SU-DHL-6 (cell line): ENCODE data around the gene ERICH2.

Experiments
- H2AFZ ChIP-seq: fragments of 200-600 bp; sonication (generic); 2 replicates; pipeline ENCODE4 v1.6.1; 2014; ENCODE audit warnings: low read depth, mild to moderate bottlenecking, moderate library complexity, mixed read lengths, antibody characterized with exemption, low read length; ENCODE audit not compliant: severe bottlenecking
- H3F3A ChIP-seq: fragments of 200-600 bp; shearing (Covaris generic); 2 replicates; pipeline ENCODE4 v1.6.0; 2016; ENCODE audit warnings: antibody characterized with exemption, mild to moderate bottlenecking; ENCODE audit not compliant: insufficient read depth
- H3K27ac ChIP-seq: fragments of 200-600 bp; sonication (generic); 2 replicates; pipeline ENCODE4 v1.5.1; 2016; ENCODE audit warnings: low read depth, mild to moderate bottlenecking, low read length, moderate library complexity, mixed read lengths
- H3K27me3 ChIP-seq: fragments of 200-600 bp; sonication (generic), shearing (Covaris generic); 2 replicates; pipeline ENCODE4 v1.6.0; 2014; ENCODE audit warnings: mild to moderate bottlenecking, low read length
- H3K36me3 ChIP-seq: fragments of 200-600 bp; sonication (generic); 2 replicates; pipeline ENCODE4 v1.6.1; 2014; ENCODE audit warnings: mild to moderate bottlenecking, low read length, mixed read lengths
- H3K4me2 ChIP-seq: fragments of 300-600, 200-600 bp; shearing (Covaris generic), sonication (generic); 2 replicates; pipeline ENCODE4 v1.6.0; 2014; ENCODE audit warnings: low read length, low read depth, mild to moderate bottlenecking; ENCODE audit not compliant: poor library complexity, severe bottlenecking
- H3K4me3 ChIP-seq: fragments of 200-600 bp; sonication (generic); 2 replicates; pipeline ENCODE4 v1.5.1; 2014; ENCODE audit warnings: antibody characterized with exemption, low read length, mild to moderate bottlenecking, mixed read lengths; ENCODE audit not compliant: insufficient read depth, poor library complexity, severe bottlenecking
- H3K79me2 ChIP-seq: fragments of 200-600 bp; sonication (generic); 2 replicates; pipeline ENCODE4 v1.6.1; 2014; ENCODE audit warnings: mild to moderate bottlenecking, low read length, moderate library complexity; ENCODE audit not compliant: insufficient read depth
- H3K9ac ChIP-seq: fragments of 200-600 bp; sonication (generic); 2 replicates; pipeline ENCODE4 v1.7.0; 2014; ENCODE audit warnings: mild to moderate bottlenecking, low read length
- H3K9me2 ChIP-seq: fragments of 200-600 bp; sonication (generic); replicated peaks from 2 replicates; pipeline ENCODE4 v1.6.1; 2014; ENCODE audit warnings: low read length; ENCODE audit not compliant: insufficient read depth
- H3K9me3 ChIP-seq: fragments of 200-600 bp; sonication (generic); 2 replicates; pipeline ENCODE4 v1.6.1; 2014; ENCODE audit warnings: low read length, mixed read lengths; ENCODE audit not compliant: insufficient read depth
- H4K20me1 ChIP-seq: fragments of 200-600 bp; sonication (generic); 2 replicates; pipeline ENCODE4 v1.6.1; 2014; ENCODE audit warnings: low read depth, mild to moderate bottlenecking, antibody characterized with exemption, low read length, moderate library complexity, mixed read lengths
- CTCF ChIP-seq: fragments of 200-600 bp; sonication (generic); IDR thresholded peaks from one replicate; pipeline ENCODE4 v1.5.1; 2017; ENCODE audit warnings: antibody characterized with exemption, mild to moderate bottlenecking, low read length, moderate library complexity; ENCODE audit not compliant: insufficient read depth, poor library complexity, severe bottlenecking
- EZH2phosphoT487 ChIP-seq: fragments of 200-600 bp; sonication (generic), shearing (Covaris generic); conservative IDR thresholded peaks from 2 replicates; pipeline ENCODE4 v1.6.1; 2018; ENCODE audit warnings: mild to moderate bottlenecking, antibody characterized with exemption, low read length, moderate library complexity, mixed read lengths

The ERICH2 gene

GRCh38 chr2:170774074-170774473 lies 3.9 kb downstream of the ERICH2 start:
- Histone ChIP-seq H4K20me1 (no peaks in the 10 kb centered on the region), H3K4me3 (no peak overlapping the region), H3K36me3 (no peaks in the 10 kb centered on the region), H3K9ac (no peak overlapping the region), H3F3A (peaks cover 8% of the 10 kb centered on the region), H2AFZ (no peak overlapping the region), H3K79me2 (no peaks in the 10 kb centered on the region), H3K27me3 (no peaks in the 10 kb centered on the region), H3K9me3 (no peaks in the 10 kb centered on the region), H3K9me2 (no peaks in the 10 kb centered on the region), H3K4me2 (no peak overlapping the region), H3K27ac (no peak overlapping the region)
- TF ChIP-seq CTCF = no peak
- no peak for TF ChIP-seq EZH2phosphoT487

DNA sequence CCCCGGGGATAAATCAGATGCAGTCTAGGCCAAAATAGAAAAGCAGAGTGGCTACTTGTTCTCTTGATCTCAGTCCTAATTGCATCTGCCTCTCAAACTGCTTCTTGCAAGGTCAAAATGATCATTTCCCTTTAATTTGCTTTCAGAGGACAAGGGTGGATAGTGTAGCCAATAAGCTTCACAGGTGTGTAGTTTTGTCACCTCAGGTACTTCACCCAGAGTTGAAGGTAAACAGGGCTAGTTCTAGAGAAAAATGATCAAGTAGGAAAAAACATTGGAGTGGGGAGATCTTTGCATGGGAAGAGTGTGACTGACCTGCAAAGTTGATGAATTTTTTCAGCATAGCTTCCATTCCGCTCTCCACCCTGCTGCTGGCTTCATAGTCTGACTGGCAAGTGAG lies 8.7 kb downstream of the ERICH2 start:
- H3K9ac ChIP-seq = no peak overlapping the region
- TF ChIP-seq CTCF (no peak), EZH2phosphoT487 (no peak)
- no peaks in the 10 kb centered on the region for H3K36me3 ChIP-seq
- no peaks in the 10 kb centered on the region for H3K9me3 ChIP-seq
- H3K27ac ChIP-seq = no peak overlapping the region
- H3K4me2 ChIP-seq = no peak overlapping the region
- H3K4me3 ChIP-seq = no peak overlapping the region
- no peaks in the 10 kb centered on the region for H3F3A ChIP-seq
- H4K20me1 ChIP-seq = no peaks in the 10 kb centered on the region
- H2AFZ ChIP-seq = no peak overlapping the region
- no peaks in the 10 kb centered on the region for H3K27me3 ChIP-seq
- no peaks in the 10 kb centered on the region for H3K9me2 ChIP-seq
- H3K79me2 ChIP-seq = no peaks in the 10 kb centered on the region

- no peaks in the 10 kb centered on the region for H3K36me3 ChIP-seq
- no peaks in the 10 kb centered on the region for H3K9me2 ChIP-seq
- no peaks in the 10 kb centered on the region for H4K20me1 ChIP-seq
- H3K9me3 ChIP-seq = no peaks in the 10 kb centered on the region
- no peak overlapping the region for H3K4me3 ChIP-seq
- no peaks in the 10 kb centered on the region for H3K27me3 ChIP-seq
- TF ChIP-seq EZH2phosphoT487 = no peak
- TF ChIP-seq CTCF = no peak
- no peak overlapping the region for H3K4me2 ChIP-seq
- H3F3A ChIP-seq = no peaks in the 10 kb centered on the region
- no peak overlapping the region for H3K27ac ChIP-seq
- no peak overlapping the region for H2AFZ ChIP-seq
- H3K79me2 ChIP-seq = no peaks in the 10 kb centered on the region
- no peak overlapping the region for H3K9ac ChIP-seq
Observed at GRCh38 chr2:170779304-170779703, 9.1 kb downstream of the ERICH2 start.

GRCh38 chr2:170782673-170783072 lies 12.5 kb downstream of the ERICH2 start:
- Histone ChIP-seq H3F3A (no peaks in the 10 kb centered on the region), H3K27ac (no peak overlapping the region), H3K9ac (no peak overlapping the region), H2AFZ (no peak overlapping the region), H3K36me3 (no peaks in the 10 kb centered on the region), H3K27me3 (no peaks in the 10 kb centered on the region), H3K4me2 (no peak overlapping the region), H3K9me2 (no peaks in the 10 kb centered on the region), H4K20me1 (no peaks in the 10 kb centered on the region), H3K4me3 (no peak overlapping the region), H3K79me2 (no peaks in the 10 kb centered on the region), H3K9me3 (no peaks in the 10 kb centered on the region)
- no peak for TF ChIP-seq CTCF
- TF ChIP-seq EZH2phosphoT487 = no peak
